Suprapubic skin (tissue), 3 donors: ENCODE data around the gene SLC37A1.

Source experiments
- EP300 ChIP-seq: sonication (generic); formaldehyde crosslinking; IDR thresholded peaks from one replicate; pipeline ENCODE4 v1.6.1; 2017; ENCODE audit warnings: antibody characterized with exemption
- TF ChIP-seq, protein P1 (sequence below), 2 donors: fragments of 200-600 bp in 1 of 2; fragments of 450-650 bp in 1 of 2; sonication (generic) in 1 of 2; IDR thresholded peaks; one replicate each; pipeline ENCODE4 v1.5.1; 2016 to 2019; ENCODE audit warnings: antibody characterized with exemption in 2 of 2, mild to moderate bottlenecking in 1 of 2, moderate library complexity in 1 of 2

DNA sequence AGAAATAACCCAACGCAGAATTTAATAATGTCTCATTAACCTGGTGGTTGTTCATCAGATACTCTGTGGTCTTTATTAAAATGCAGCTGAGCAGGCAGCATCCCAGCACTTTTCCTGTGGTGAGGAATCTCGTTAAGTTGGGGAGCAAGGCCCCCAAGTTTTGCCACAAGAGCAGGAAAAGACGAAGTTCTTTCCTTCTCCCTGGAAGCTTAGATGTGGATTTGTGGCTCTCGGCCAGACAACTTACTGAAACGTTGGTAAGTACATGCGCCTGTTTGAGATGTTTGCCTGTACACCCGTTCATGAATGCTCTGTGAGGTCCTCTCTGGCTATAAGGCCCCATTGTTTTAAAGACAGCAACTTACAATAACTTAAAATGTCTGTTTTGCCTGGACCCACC lies 105.5 kb downstream of the SLC37A1 start:
- no peak for TF ChIP-seq EP300
- TF ChIP-seq, protein P1, sequence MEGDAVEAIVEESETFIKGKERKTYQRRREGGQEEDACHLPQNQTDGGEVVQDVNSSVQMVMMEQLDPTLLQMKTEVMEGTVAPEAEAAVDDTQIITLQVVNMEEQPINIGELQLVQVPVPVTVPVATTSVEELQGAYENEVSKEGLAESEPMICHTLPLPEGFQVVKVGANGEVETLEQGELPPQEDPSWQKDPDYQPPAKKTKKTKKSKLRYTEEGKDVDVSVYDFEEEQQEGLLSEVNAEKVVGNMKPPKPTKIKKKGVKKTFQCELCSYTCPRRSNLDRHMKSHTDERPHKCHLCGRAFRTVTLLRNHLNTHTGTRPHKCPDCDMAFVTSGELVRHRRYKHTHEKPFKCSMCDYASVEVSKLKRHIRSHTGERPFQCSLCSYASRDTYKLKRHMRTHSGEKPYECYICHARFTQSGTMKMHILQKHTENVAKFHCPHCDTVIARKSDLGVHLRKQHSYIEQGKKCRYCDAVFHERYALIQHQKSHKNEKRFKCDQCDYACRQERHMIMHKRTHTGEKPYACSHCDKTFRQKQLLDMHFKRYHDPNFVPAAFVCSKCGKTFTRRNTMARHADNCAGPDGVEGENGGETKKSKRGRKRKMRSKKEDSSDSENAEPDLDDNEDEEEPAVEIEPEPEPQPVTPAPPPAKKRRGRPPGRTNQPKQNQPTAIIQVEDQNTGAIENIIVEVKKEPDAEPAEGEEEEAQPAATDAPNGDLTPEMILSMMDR (IDR thresholded peaks at IDR 0.05): no peak
